Measurements from ENCODE around the gene RPSA.

- TF ChIP-seq POLR2AphosphoS5 (IDR thresholded peaks at IDR 0.05; ENCODE audit: low read depth, low read length) (no peak), POLR2A (IDR thresholded peaks at IDR 0.05; ENCODE audit: low read depth, low read length) (no peak), PAX5 (IDR thresholded peaks at IDR 0.05; ENCODE audit: insufficient read depth, low read length, severe bottlenecking) (no peak), TAF1 (IDR thresholded peaks at IDR 0.05; ENCODE audit: low read depth, low read length) (no peak), SPI1 (IDR thresholded peaks at IDR 0.05; ENCODE audit: low read depth, low read length) (no peak), POU2F2 (IDR thresholded peaks at IDR 0.05; ENCODE audit: low read depth, low read length) (no peak)
Measured at GRCh38 chr3:39457361-39457760, 50.8 kb downstream of the RPSA start.
